NCI-H146 treated with DMSO at 0.1 percent for 48 hours (cell line): ENCODE results near the gene LEMD2.

ENCODE experiments used
- DNase-seq: peaks from one replicate; lab custom pipeline; 2025; ENCODE audit not compliant: unreplicated experiment; lab: John Stamatoyannopoulos, UW

LEMD2 gene

DNA sequence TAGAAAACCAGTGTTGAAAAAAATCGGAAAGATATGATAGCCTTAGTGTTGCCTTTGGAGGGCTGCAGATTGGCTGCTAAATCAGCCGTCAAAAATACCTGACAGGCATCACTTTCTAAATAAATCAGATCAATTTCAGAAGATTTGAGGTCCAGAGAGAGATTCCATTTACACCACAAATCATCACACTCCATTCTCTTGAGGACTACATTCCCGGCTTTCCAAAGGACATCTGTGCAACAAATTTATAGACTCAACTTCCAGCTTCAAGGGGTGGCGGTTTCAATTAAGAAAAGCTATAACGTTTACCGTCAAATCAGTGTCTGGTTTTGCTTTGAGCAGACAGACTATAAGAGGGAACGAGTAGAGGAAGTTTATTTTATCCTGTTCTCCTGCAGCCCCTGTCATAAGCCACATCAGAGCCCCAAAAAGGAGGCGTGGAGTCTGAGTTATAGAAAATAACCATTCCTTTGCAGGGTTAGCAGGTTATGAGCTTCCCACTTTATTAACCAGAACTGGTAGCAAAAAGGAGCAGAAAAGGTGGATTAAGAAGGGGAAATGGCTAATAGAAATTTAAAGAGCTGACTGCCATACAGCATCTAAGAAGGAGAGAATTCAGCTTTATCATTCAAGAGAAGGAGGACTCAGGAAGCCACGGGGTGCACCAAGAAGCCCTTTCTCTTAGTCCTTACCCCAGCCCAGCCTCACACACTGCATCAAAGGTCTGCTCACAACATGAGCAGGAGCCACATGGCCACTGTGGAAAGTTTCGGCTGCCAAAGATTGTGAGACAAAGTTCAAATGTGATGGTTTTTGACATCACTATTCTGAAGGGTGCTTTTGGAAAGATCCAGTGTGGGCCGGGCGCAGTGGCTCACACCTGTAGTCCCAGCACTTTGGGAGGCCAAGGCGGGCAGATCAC lies 64.6 kb downstream of the LEMD2 start:
- DNase-seq, result no peak

DNA sequence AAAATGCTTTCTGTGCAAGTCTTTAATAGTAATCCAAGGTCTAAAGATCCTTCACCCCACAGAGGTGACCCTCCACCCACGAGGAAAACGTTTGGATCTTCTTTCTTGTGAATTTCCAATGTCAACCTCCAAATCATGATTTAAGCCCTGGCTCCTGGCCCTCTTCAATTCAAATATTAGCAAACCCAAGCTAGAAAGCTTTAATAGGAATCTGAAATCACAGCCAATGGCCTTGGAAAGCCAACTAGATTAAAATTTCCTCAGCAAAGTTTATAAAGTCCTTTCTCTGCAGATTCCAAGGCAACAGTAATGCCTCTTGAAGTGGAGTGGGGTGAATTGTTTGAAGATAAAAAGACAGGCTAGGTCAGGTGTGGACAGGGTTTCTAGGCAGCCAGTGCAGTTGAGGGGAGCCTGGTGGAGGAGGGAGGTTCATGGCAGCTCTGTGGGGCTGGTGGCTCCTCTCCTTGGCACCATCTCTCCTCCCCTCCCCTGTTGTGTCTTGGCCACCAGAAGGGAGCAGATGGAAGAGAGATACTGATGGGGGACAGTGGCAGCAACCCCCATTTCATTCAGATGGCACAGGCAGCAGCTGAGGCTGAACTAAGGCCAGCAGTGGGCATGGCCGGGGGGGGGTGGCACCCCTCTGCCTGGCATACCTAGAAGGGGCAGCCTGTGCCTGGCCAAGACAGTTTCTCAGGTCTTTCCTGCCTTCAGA lies 65.4 kb downstream of the LEMD2 start:
- DNase-seq, result no peak

DNA sequence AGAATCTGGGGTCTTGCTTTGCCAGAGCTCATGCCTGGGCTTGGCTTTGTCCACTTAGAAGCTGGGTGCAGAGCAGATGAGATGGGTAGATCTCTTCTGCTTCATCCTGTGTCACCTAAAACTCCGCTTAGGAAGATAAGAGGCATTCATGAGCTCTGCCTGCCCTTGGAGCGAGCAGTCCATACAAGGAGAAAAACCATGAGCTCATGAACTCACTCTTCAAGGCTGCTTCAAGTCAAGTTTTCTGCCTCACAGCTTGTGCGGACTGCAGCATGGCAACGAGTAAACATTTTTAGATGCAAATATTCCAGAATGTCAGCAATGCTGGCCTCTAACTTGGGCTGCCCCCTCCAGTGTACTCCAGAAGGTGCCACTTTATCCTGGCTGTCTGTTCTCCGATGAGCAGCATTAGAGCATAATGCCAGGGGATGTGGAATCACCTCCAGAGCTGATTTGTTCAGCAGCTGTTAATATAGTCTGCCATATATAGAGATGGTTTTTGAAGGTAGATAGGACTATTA lies 66.8 kb downstream of the LEMD2 start:
- no peak for DNase-seq

DNA sequence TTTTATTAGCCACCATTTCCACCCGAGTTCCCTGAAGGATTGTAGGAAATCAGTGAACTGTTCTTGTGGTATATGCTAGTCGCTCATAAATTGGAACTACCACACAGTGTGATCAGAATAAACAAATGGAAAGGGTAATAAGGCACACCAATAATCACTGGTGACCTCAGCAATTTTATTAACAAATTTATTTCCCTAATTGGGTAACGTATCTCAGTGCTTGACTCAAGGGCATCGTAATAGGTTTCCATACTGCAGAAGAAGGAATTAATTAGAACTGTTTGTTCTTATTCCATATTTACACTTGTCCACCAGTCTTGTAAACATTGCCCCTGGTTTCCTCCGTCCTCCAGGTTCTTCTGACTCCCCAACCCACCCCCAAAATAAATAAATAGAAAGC lies 67.4 kb downstream of the LEMD2 start:
- DNase-seq, result no peak
